Gastroesophageal sphincter (tissue), 3 donors: ENCODE data around the gene ARRDC5.

Source experiments
- POLR2AphosphoS5 ChIP-seq: sonication (generic); formaldehyde crosslinking; IDR thresholded peaks from one replicate; pipeline ENCODE4 v1.6.1; 2017; ENCODE audit warnings: antibody characterized with exemption
- TF ChIP-seq, protein P1 (sequence below), 4 experiments: fragments of 200-600 bp in 2 of 4; fragments of 450-650 bp in 2 of 4; sonication (generic) in 1 of 4; IDR thresholded peaks; one replicate each; pipeline ENCODE4 v1.5.1; 2017 to 2019; ENCODE audit warnings: antibody characterized with exemption in 4 of 4, mild to moderate bottlenecking in 2 of 4, moderate library complexity in 2 of 4

DNA sequence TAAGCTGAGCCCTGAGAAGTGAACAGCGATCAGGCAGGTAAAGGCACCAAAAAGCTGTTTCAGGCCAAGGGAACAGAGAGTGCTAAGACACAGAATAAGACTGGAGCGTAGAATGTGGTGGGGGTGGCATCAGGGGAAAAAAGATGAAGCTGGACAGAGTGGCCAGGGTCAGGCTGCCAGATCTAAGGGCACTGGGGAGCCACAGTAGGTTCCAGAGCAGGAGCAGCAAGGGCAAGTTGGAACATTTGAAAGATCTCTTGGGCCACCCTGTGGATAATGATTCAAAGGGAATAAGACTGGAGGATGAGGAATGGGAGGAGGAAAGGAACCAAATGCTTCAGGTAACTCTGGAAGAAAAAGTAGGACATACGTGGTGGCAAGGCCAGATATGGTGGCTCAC lies 28.8 kb downstream of the ARRDC5 start:
- TF ChIP-seq, protein P1, sequence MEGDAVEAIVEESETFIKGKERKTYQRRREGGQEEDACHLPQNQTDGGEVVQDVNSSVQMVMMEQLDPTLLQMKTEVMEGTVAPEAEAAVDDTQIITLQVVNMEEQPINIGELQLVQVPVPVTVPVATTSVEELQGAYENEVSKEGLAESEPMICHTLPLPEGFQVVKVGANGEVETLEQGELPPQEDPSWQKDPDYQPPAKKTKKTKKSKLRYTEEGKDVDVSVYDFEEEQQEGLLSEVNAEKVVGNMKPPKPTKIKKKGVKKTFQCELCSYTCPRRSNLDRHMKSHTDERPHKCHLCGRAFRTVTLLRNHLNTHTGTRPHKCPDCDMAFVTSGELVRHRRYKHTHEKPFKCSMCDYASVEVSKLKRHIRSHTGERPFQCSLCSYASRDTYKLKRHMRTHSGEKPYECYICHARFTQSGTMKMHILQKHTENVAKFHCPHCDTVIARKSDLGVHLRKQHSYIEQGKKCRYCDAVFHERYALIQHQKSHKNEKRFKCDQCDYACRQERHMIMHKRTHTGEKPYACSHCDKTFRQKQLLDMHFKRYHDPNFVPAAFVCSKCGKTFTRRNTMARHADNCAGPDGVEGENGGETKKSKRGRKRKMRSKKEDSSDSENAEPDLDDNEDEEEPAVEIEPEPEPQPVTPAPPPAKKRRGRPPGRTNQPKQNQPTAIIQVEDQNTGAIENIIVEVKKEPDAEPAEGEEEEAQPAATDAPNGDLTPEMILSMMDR (IDR thresholded peaks at IDR 0.05) = no peak
- TF ChIP-seq POLR2AphosphoS5 = no peak
